Calu3 (cell line): ENCODE data around the gene HPSE2. TPM values are rescaled to one million over a fixed set of nuclear protein-coding genes. Genes with fewer than 3 reads are reported as not detected.

Source experiments
- BruUV-seq: library from RNA; stranded (reverse); fragments of 400-500 nt; replicated peaks from 2 replicates; lab custom pipeline; 2021; lab: Mats Ljungman, UMichigan
- CTCF ChIA-PET: fragments of 300-600 bp; sonication (Branson Sonifier 250); formaldehyde crosslinking; loops from one replicate; lab custom pipeline; 2022; ENCODE audit warnings: antibody characterized with exemption; lab: Charles Lee
- DNase-seq: peaks from one replicate; pipeline ENCODE4 v3.0.0; 2022
- H3K27ac Mint-ChIP-seq: one replicate; pipeline ENCODE4 v1.8.0; 2022; ENCODE audit warnings: mixed read lengths; ENCODE audit not compliant: unreplicated experiment
- H3K27me3 Mint-ChIP-seq: one replicate; pipeline ENCODE4 v1.8.0; 2022; ENCODE audit warnings: mixed read lengths; ENCODE audit not compliant: unreplicated experiment
- H3K36me3 Mint-ChIP-seq: one replicate; pipeline ENCODE4 v1.8.0; 2022; ENCODE audit warnings: mild to moderate bottlenecking, moderate library complexity, mixed read lengths; ENCODE audit not compliant: insufficient read depth, unreplicated experiment
- H3K4me1 Mint-ChIP-seq: one replicate; pipeline ENCODE4 v1.8.0; 2022; ENCODE audit warnings: mild to moderate bottlenecking, low read depth, mixed read lengths; ENCODE audit not compliant: unreplicated experiment
- H3K4me3 Mint-ChIP-seq: one replicate; pipeline ENCODE4 v1.8.0; 2022; ENCODE audit warnings: mild to moderate bottlenecking, low read depth, moderate library complexity, mixed read lengths; ENCODE audit not compliant: unreplicated experiment
- H3K9me3 Mint-ChIP-seq: one replicate; pipeline ENCODE4 v1.8.0; 2022; ENCODE audit warnings: low read depth, mixed read lengths; ENCODE audit not compliant: unreplicated experiment
- intact Hi-C: fragments of 100-400 bp; cut with micrococcal nuclease; formaldehyde crosslinking; loops from one replicate; pipeline ENCODE4 v1.10.0; 2022; ENCODE audit not compliant: unreplicated experiment
- total RNA-seq: library from RNA; stranded (reverse); gene quantifications from 2 replicates; pipeline ENCODE4 v1.2.3, GENCODE V29; 2022
- TF ChIP-seq, protein P1 (sequence below): fragments of 200-600 bp; IDR thresholded peaks from one replicate; pipeline ENCODE4 v1.8.0; 2022; ENCODE audit warnings: antibody characterized with exemption; ENCODE audit not compliant: unreplicated experiment

HPSE2 gene
- total RNA-seq, 1 experiment from 2014 or later: not detected

DNA sequence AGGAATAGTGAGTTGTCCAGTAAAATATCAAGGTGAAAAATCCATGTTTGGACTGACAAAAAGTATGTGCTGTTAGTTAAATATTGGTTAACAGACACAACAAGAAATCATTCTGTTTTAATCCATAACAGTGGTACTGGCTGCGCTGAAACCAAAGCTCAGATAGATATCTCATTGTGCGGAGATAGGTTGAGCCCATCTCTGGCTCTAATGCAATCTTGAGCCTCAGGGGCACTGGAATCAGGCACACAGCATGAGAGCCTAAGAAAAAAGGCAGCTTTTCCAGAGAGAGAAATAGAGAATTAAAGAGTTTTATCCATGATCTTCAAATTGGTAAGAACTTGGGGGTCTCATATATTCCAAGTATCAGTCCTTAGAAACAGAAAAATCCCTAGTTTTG is 373.7 kb downstream of the HPSE2 start:
- TF ChIP-seq, protein P1, sequence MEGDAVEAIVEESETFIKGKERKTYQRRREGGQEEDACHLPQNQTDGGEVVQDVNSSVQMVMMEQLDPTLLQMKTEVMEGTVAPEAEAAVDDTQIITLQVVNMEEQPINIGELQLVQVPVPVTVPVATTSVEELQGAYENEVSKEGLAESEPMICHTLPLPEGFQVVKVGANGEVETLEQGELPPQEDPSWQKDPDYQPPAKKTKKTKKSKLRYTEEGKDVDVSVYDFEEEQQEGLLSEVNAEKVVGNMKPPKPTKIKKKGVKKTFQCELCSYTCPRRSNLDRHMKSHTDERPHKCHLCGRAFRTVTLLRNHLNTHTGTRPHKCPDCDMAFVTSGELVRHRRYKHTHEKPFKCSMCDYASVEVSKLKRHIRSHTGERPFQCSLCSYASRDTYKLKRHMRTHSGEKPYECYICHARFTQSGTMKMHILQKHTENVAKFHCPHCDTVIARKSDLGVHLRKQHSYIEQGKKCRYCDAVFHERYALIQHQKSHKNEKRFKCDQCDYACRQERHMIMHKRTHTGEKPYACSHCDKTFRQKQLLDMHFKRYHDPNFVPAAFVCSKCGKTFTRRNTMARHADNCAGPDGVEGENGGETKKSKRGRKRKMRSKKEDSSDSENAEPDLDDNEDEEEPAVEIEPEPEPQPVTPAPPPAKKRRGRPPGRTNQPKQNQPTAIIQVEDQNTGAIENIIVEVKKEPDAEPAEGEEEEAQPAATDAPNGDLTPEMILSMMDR: no peak
- H3K27me3 Mint-ChIP-seq: no peaks in the 10 kb centered on the region
- no peaks in the 10 kb centered on the region for H3K36me3 Mint-ChIP-seq
- no peaks in the 10 kb centered on the region for H3K9me3 Mint-ChIP-seq
- no peaks in the 10 kb centered on the region for H3K4me1 Mint-ChIP-seq
- H3K27ac Mint-ChIP-seq: no peak overlapping the region
- CTCF ChIA-PET: no interaction called here
- DNase-seq: no peak
- no TSS peak for BruUV-seq
- intact Hi-C loops: no loop called here
- no peak overlapping the region for H3K4me3 Mint-ChIP-seq

DNA sequence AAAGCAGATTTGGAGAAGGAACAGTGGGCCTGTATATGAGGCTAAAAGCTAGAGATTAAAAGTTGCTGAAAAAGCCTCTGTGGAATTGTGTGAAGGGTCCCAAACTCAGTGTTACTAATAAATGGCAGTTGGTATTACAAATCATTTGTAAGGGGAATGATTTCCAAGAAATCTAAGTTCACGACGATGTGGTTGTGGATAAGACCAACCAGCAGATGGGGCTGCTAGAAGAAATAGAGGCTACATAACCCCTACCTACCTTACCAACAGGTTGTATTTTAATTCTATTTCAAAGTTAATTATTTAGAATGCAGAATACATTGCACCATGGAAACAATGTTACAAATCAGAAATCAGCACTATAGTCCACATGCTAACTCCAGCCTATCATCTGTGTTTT is 377.1 kb downstream of the HPSE2 start:
- intact Hi-C loops: loop anchor here (5.0 kb wide), 1 partner anchor 314 kb away; no protein-coding TSS in a partner anchor
- CTCF ChIA-PET: interaction anchor here (0.6 kb wide), 1 partner anchor 8 kb away, joined by 3 read pairs; no protein-coding TSS in a partner anchor
- TF ChIP-seq, protein P1: no peak
- H3K9me3 Mint-ChIP-seq: no peaks in the 10 kb centered on the region
- BruUV-seq: no TSS peak
- H3K27ac Mint-ChIP-seq: no peak overlapping the region
- no peaks in the 10 kb centered on the region for H3K36me3 Mint-ChIP-seq
- H3K4me3 Mint-ChIP-seq: no peak overlapping the region
- no peak for DNase-seq
- H3K27me3 Mint-ChIP-seq: no peaks in the 10 kb centered on the region
- H3K4me1 Mint-ChIP-seq: no peaks in the 10 kb centered on the region

GRCh38 chr10:98855403-98856189 is 380.1 kb downstream of the HPSE2 start:
- Mint-ChIP-seq H3K27ac (no peak overlapping the region), H3K27me3 (peaks cover 20% of the 10 kb centered on the region), H3K4me1 (no peaks in the 10 kb centered on the region), H3K4me3 (no peak overlapping the region), H3K9me3 (no peaks in the 10 kb centered on the region), H3K36me3 (no peaks in the 10 kb centered on the region)
- intact Hi-C loops: loop anchor here (5.0 kb wide), 1 partner anchor 317 kb away; no protein-coding TSS in a partner anchor
- CTCF ChIA-PET: no interaction called here
- TF ChIP-seq, protein P1: no peak
- BruUV-seq: no TSS peak
- no peak for DNase-seq

DNA sequence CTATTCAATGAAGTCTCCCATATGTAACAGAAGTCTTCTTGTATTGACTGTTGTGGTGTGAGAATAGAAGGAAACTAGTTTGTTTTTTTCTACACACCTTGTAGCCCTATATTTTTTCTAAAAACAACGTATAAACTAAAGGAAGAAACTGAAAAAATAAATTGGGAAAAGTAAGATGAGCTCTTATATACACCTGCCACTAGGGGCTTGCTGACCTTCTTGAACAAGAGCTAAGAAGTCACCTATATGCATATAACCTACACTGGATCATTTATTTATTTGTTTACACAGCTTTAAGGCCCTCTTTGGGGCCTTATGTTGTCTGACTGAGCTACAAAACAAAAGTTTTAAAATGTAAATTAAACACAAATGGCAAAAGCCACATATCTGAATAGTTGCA is 383.0 kb downstream of the HPSE2 start:
- Mint-ChIP-seq H3K4me1 (no peaks in the 10 kb centered on the region), H3K27me3 (peaks cover 20% of the 10 kb centered on the region), H3K27ac (no peak overlapping the region), H3K9me3 (no peaks in the 10 kb centered on the region), H3K36me3 (no peaks in the 10 kb centered on the region), H3K4me3 (no peak overlapping the region)
- CTCF ChIA-PET: interaction anchor here (0.7 kb wide), 1 partner anchor 169 kb away, joined by 3 read pairs; no protein-coding TSS in a partner anchor
- BruUV-seq: no TSS peak
- DNase-seq: no peak
- TF ChIP-seq, protein P1: no peak
- intact Hi-C loops: no loop called here
